HepG2 (cell line): ENCODE measurements around the gene CCL1. TPM values are rescaled to one million over a fixed set of nuclear protein-coding genes. Genes with fewer than 3 reads are reported as not detected.

Experiments
- ATAC-seq: fragments of 200-7000 bp; cut with Tn5 transposase; 3 replicates; pipeline ENCODE4 v1.9.1; 2020; ENCODE audit warnings: mild to moderate bottlenecking, moderate library complexity
- BruUV-seq: library from RNA; stranded (reverse); fragments of 400-500 nt; replicated peaks from 2 replicates; lab custom pipeline; 2021; lab: Mats Ljungman, UMichigan
- CTCF ChIA-PET: fragments of 300-600 bp; formaldehyde crosslinking; extraction: SDS; loops from one replicate; lab custom pipeline; 2021; ENCODE audit warnings: low total read pairs, inconsistent platforms, low intra/inter-chr PET ratio; lab: Yijun Ruan, JAX
- POLR2A ChIA-PET: fragments of 350-600 bp; sonication (Branson Sonifier 250); formaldehyde crosslinking; loops from one replicate; lab custom pipeline; 2020; ENCODE audit warnings: antibody characterized with exemption, inconsistent platforms; lab: Yijun Ruan, JAX
- DNase-seq: peaks from one replicate; pipeline ENCODE4 v3.0.0-alpha.2; 2015; ENCODE audit warnings: low spot score
- FAIRE-seq: peaks from 3 replicates; lab custom pipeline; 2011; peaks lifted over from hg19 to GRCh38; lab: Jason Lieb, UNC
- H2AFZ ChIP-seq: one replicate; pipeline ENCODE4 v1.6.1; 2011; ENCODE audit warnings: low read length, inconsistent platforms
- H3K27ac ChIP-seq: fragments of 300-600 bp; 3 replicates; pipeline ENCODE4 v1.8.0; 2011; ENCODE audit warnings: mixed run types, mild to moderate bottlenecking, mixed read lengths, low read length, inconsistent platforms; ENCODE audit not compliant: insufficient read depth; ENCODE audit errors: extremely low read length
- H3K27me3 ChIP-seq, 2 experiments: fragments of 200-600 bp in 1 of 2; 2 replicates in 1 of 2; 3 replicates in 1 of 2; pipeline versions ENCODE4 v1.6.0 to v1.8.0; 2011; ENCODE audit warnings: low read length in 2 of 2, mild to moderate bottlenecking in 2 of 2, moderate library complexity in 2 of 2, inconsistent platforms in 1 of 2; ENCODE audit not compliant: insufficient read depth in 2 of 2, control insufficient read depth in 1 of 2
- H3K36me3 ChIP-seq, 2 experiments: fragments of 200-600 bp in 1 of 2; replicated peaks in 1 of 2; 2 replicates in 1 of 2; 3 replicates in 1 of 2; pipeline versions ENCODE4 v1.5.1 to v1.8.0; 2011; ENCODE audit warnings: low read length in 2 of 2, inconsistent platforms in 1 of 2; ENCODE audit not compliant: insufficient read depth in 2 of 2, control insufficient read depth in 1 of 2
- H3K4me1 ChIP-seq: 2 replicates; pipeline ENCODE4 v1.5.1; 2012; ENCODE audit warnings: low read length, inconsistent platforms; ENCODE audit not compliant: insufficient read depth
- H3K4me2 ChIP-seq: 2 replicates; pipeline ENCODE4 v1.6.0; 2011; ENCODE audit warnings: low read depth, low read length, inconsistent platforms
- H3K4me3 ChIP-seq, 3 experiments: fragments of 200-600 bp in 1 of 3; sonication (generic), shearing (Covaris generic) in 1 of 3; replicated peaks in 1 of 3; 2 replicates each; pipeline ENCODE4 v1.5.1; 2011 to 2016; ENCODE audit warnings: low read length in 3 of 3, inconsistent platforms in 2 of 3, low read depth in 2 of 3, mild to moderate bottlenecking in 2 of 3, control low read depth in 1 of 3, mixed read lengths in 1 of 3; ENCODE audit not compliant: insufficient read depth in 1 of 3
- H3K79me2 ChIP-seq: one replicate; pipeline ENCODE4 v1.6.1; 2011; ENCODE audit warnings: low read length, inconsistent platforms; ENCODE audit not compliant: insufficient read depth
- H3K9ac ChIP-seq: 2 replicates; pipeline ENCODE4 v1.6.0; 2011; ENCODE audit warnings: mild to moderate bottlenecking, low read depth, low read length, inconsistent platforms; ENCODE audit not compliant: insufficient read depth
- H3K9me3 ChIP-seq: 2 replicates; pipeline ENCODE4 v1.5.1; 2012; ENCODE audit warnings: mild to moderate bottlenecking, low read length
- H4K20me1 ChIP-seq: 2 replicates; pipeline ENCODE4 v1.6.0; 2011; ENCODE audit warnings: inconsistent platforms, mild to moderate bottlenecking, low read length, moderate library complexity; ENCODE audit not compliant: insufficient read depth
- CBX2 ChIP-seq, 2 experiments: fragments of 200-600 bp in 1 of 2; sonication (generic); formaldehyde crosslinking in 1 of 2; IDR thresholded peaks; 2 replicates each; pipeline versions ENCODE4 v1.7.0 to v1.8.1; 2018 to 2022; ENCODE audit warnings: low read depth in 2 of 2, low read length in 1 of 2, mild to moderate bottlenecking in 1 of 2, missing genetic modification reagents in 1 of 2
- CCDC6 ChIP-seq: sonication (generic); formaldehyde crosslinking; IDR thresholded peaks from 2 replicates; pipeline ENCODE4 v1.8.1; 2022; ENCODE audit warnings: mild to moderate bottlenecking, missing genetic modification reagents, moderate library complexity
- GTF3A ChIP-seq: sonication (generic); formaldehyde crosslinking; conservative IDR thresholded peaks from 2 replicates; pipeline ENCODE4 v1.4.0; 2020; ENCODE audit warnings: mild to moderate bottlenecking, missing genetic modification reagents
- MEIS1 ChIP-seq: sonication (generic); formaldehyde crosslinking; IDR thresholded peaks from 2 replicates; pipeline ENCODE4 v1.9.0; 2021; ENCODE audit warnings: mild to moderate bottlenecking, missing genetic modification reagents, moderate library complexity, borderline replicate concordance
- REPIN1 ChIP-seq: sonication (generic); formaldehyde crosslinking; IDR thresholded peaks from 2 replicates; pipeline ENCODE4 v1.8.0; 2022; ENCODE audit warnings: missing genetic modification reagents, low read depth, mild to moderate bottlenecking, borderline replicate concordance
- SNAPC2 ChIP-seq: sonication (generic); formaldehyde crosslinking; IDR thresholded peaks from 2 replicates; pipeline ENCODE4 v1.8.1; 2022; ENCODE audit warnings: mild to moderate bottlenecking, missing genetic modification reagents
- ZNF24 ChIP-seq: fragments of 450-650 bp; IDR thresholded peaks from 2 replicates; pipeline ENCODE4 v1.6.1; 2017; ENCODE audit warnings: antibody characterized with exemption, mild to moderate bottlenecking
- ZNF577 ChIP-seq: sonication (generic); formaldehyde crosslinking; IDR thresholded peaks from 2 replicates; pipeline ENCODE4 v1.4.0; 2020; ENCODE audit warnings: mild to moderate bottlenecking, low read depth, missing genetic modification reagents, borderline replicate concordance
- ZNF777 ChIP-seq: sonication (generic); formaldehyde crosslinking; IDR thresholded peaks from 2 replicates; pipeline ENCODE4 v1.4.0; 2020; ENCODE audit warnings: missing genetic modification reagents
- WGBS: methylation state at CpG from one replicate; pipeline ENCODE4 v1.1.6; 2017; ENCODE audit warnings: low lambda C conversion rate; 5-methylcytosine and 5-hydroxymethylcytosine counted together
- in situ Hi-C: cut with HindIII; loops from 2 replicates; pipeline ENCODE4 v1.10.0; 2017; ENCODE audit warnings: low pct_unique_long_range_greater_than_20kb; ENCODE audit not compliant: extremely low pct_ligation_motif_present
- intact Hi-C: fragments of 100-400 bp; cut with micrococcal nuclease; formaldehyde crosslinking; loops from one replicate; pipeline ENCODE4 v1.10.0; 2022; ENCODE audit not compliant: unreplicated experiment
- polyA plus RNA-seq, 8 experiments: library from polyadenylated mRNA; depleted of rRNA in 3 of 8; stranded (reverse) in 7 of 8; unstranded in 1 of 8; fragments of >200 nt; fragmentation: Illumina TruSeq in 4 of 8; extraction: Trizol in 4 of 8; gene quantifications; 2 replicates each; pipeline versions ENCODE4 v1.2.1 to v1.2.3, GENCODE V29; 2011 to 2016; ENCODE audit warnings: low read depth in 4 of 8, missing spikeins in 1 of 8, mixed read lengths in 1 of 8; ENCODE audit not compliant: insufficient read depth in 1 of 8
- total RNA-seq, 5 experiments: library from RNA; depleted of rRNA; stranded (reverse); fragments of >200 nt; fragmentation: Illumina TruSeq; extraction: Trizol; gene quantifications; 2 replicates each; pipeline ENCODE4 v1.2.3, GENCODE V29; 2016; ENCODE audit warnings: low read depth in 1 of 5
- TF ChIP-seq, protein P1 (sequence below): sonication (generic); formaldehyde crosslinking; IDR thresholded peaks from 2 replicates; pipeline ENCODE4 v1.5.0; 2020; ENCODE audit warnings: missing genetic modification reagents
- TF ChIP-seq, protein P2 (sequence below): sonication (generic); formaldehyde crosslinking; IDR thresholded peaks from 2 replicates; pipeline ENCODE4 v1.8.0; 2022; ENCODE audit warnings: mild to moderate bottlenecking, missing genetic modification reagents

The CCL1 gene
- total and polyA plus RNA-seq, 2 of the 13 experiments (the other 11 are each of a cell fraction or from before 2014, with no cell fraction given) = not detected

DNA sequence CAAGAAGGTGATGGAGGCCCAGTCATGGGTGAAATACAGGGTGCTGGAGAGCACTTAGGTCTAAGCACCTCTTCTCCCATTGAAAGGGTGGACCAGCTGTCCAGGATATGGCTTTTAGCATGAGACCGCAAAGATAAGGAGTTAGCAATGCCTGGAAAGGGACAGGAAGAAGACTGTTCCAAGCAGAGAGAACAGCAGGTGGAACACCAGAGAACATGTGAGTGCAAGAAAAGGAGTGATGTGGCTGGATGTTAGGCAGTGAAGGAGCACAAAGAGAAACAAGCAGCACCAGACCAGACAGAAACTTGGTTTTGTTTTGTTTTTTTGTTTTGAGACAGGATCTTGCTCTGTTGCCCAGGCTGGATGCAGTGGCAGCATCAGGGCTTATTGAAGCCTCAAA is 45.4 kb upstream of the CCL1 start:
- Histone ChIP-seq H3K4me1 (no peaks in the 10 kb centered on the region), H3K4me2 (no peak overlapping the region), H3K27me3 (peaks cover 0 to 5% of the 10 kb centered on the region in 2 experiments; a peak in 1 of 5 replicates), H3K9ac (no peak overlapping the region), H2AFZ (no peak overlapping the region), H3K9me3 (no peaks in the 10 kb centered on the region), H3K27ac (no peak overlapping the region), H3K36me3 (no peaks in the 10 kb centered on the region), H3K79me2 (no peaks in the 10 kb centered on the region), H4K20me1 (no peaks in the 10 kb centered on the region), H3K4me3 (no peak overlapping the region)
- ChIA-PET POLR2A (no interaction called here), CTCF (no interaction called here)
- no TSS peak for BruUV-seq
- in situ Hi-C loops (loop anchor here (25.0 kb wide), 1 partner anchor 1129 kb away; the partner anchor contains the start of gene SLFN12L), intact Hi-C loops (no loop called here)
- no peak for FAIRE-seq
- ATAC-seq = no peak
- TF ChIP-seq ZNF777 (CRISPR knock-in tag) = no peak
- TF ChIP-seq SNAPC2 (CRISPR knock-in tag) = no peak
- TF ChIP-seq REPIN1 (CRISPR knock-in tag) = no peak
- TF ChIP-seq, protein P1, sequence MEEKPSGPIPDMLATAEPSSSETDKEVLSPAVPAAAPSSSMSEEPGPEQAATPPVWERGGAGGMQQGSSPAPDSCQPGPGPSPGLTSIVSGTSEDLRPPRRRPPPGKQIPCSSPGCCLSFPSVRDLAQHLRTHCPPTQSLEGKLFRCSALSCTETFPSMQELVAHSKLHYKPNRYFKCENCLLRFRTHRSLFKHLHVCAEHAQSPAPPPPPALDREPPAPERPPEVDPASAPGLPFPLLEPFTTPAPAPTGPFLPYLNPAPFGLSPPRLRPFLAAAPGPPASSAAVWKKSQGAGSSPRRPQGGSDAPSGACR (CRISPR knock-in tag) = no peak
- TF ChIP-seq, protein P2, sequence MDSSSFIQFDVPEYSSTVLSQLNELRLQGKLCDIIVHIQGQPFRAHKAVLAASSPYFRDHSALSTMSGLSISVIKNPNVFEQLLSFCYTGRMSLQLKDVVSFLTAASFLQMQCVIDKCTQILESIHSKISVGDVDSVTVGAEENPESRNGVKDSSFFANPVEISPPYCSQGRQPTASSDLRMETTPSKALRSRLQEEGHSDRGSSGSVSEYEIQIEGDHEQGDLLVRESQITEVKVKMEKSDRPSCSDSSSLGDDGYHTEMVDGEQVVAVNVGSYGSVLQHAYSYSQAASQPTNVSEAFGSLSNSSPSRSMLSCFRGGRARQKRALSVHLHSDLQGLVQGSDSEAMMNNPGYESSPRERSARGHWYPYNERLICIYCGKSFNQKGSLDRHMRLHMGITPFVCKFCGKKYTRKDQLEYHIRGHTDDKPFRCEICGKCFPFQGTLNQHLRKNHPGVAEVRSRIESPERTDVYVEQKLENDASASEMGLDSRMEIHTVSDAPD (CRISPR knock-in tag) = no peak
- TF ChIP-seq ZNF24 = no peak
- TF ChIP-seq ZNF577 = no peak
- no peak for TF ChIP-seq CCDC6 (CRISPR knock-in tag)
- no peak for TF ChIP-seq MEIS1 (CRISPR knock-in tag)
- TF ChIP-seq CBX2 (IDR thresholded peaks at IDR 0.05; ENCODE audit: low read depth, low read length) = no peak
- no peak for TF ChIP-seq CBX2 (CRISPR knock-in tag; IDR thresholded peaks at IDR 0.05; ENCODE audit: low read depth)
- no peak for TF ChIP-seq GTF3A (CRISPR knock-in tag)
- no peak for DNase-seq
- WGBS = 94% methylated on average over 1 of the region's 1 CpG
